ENCODE measurements around the gene CGAS.

CGAS gene

GRCh38 chr6:73418081-73418741, 33.9 kb downstream of the CGAS start:
- TF ChIP-seq MAX (IDR thresholded peaks at IDR 0.05; ENCODE audit: low read depth, low read length): no peak
- TF ChIP-seq POLR2A (IDR thresholded peaks at IDR 0.05; ENCODE audit: extremely low read depth, insufficient read length): no peak
- no peak for TF ChIP-seq CTCF (IDR thresholded peaks at IDR 0.05; ENCODE audit: low read depth, low read length)
- TF ChIP-seq MYC (IDR thresholded peaks at IDR 0.05; ENCODE audit: low read depth, low read length): no peak
- H3K4me3 ChIP-seq (ENCODE audit: low read depth, low read length): no peak overlapping the region
- DNase-seq (ENCODE audit: low read depth): no peak

- TF ChIP-seq POLR2A (IDR thresholded peaks at IDR 0.05; ENCODE audit: extremely low read depth, insufficient read length) (no peak), CTCF (IDR thresholded peaks at IDR 0.05; ENCODE audit: low read depth, low read length) (no peak), MAX (IDR thresholded peaks at IDR 0.05; ENCODE audit: low read depth, low read length) (no peak), MYC (IDR thresholded peaks at IDR 0.05; ENCODE audit: low read depth, low read length) (no peak)
Measured at GRCh38 chr6:73413102-73413501, 39.0 kb downstream of the CGAS start.

GRCh38 chr6:73409395-73409794, 42.7 kb downstream of the CGAS start:
- TF ChIP-seq MYC (IDR thresholded peaks at IDR 0.05; ENCODE audit: low read depth, low read length): no peak
- TF ChIP-seq CTCF (IDR thresholded peaks at IDR 0.05; ENCODE audit: low read depth, low read length): no peak
- TF ChIP-seq MAX (IDR thresholded peaks at IDR 0.05; ENCODE audit: low read depth, low read length): no peak
- no peak for TF ChIP-seq POLR2A (IDR thresholded peaks at IDR 0.05; ENCODE audit: extremely low read depth, insufficient read length)
- no peak for DNase-seq (ENCODE audit: low read depth)
- H3K4me3 ChIP-seq (ENCODE audit: low read depth, low read length): no peak overlapping the region

More at GRCh38 chr6:73413102-73413501, 39.0 kb downstream of the CGAS start:
- no peak overlapping the region for H3K4me3 ChIP-seq (ENCODE audit: low read depth, low read length)
- DNase-seq (ENCODE audit: low read depth): no peak

- no peak for DNase-seq (ENCODE audit: low read depth)
- H3K4me3 ChIP-seq (ENCODE audit: low read depth, low read length): no peak overlapping the region
- no peak for TF ChIP-seq MYC (IDR thresholded peaks at IDR 0.05; ENCODE audit: low read depth, low read length)
- TF ChIP-seq MAX (IDR thresholded peaks at IDR 0.05; ENCODE audit: low read depth, low read length): no peak
Measured at GRCh38 chr6:73400656-73401055, 51.4 kb downstream of the CGAS start.

GRCh38 chr6:73395875-73396274, 56.2 kb downstream of the CGAS start:
- no peak overlapping the region for H3K4me3 ChIP-seq (ENCODE audit: low read depth, low read length)
- no peak for DNase-seq (ENCODE audit: low read depth)
- TF ChIP-seq POLR2A (IDR thresholded peaks at IDR 0.05; ENCODE audit: extremely low read depth, insufficient read length) (no peak), MYC (IDR thresholded peaks at IDR 0.05; ENCODE audit: low read depth, low read length) (no peak), CTCF (IDR thresholded peaks at IDR 0.05; ENCODE audit: low read depth, low read length) (no peak), MAX (IDR thresholded peaks at IDR 0.05; ENCODE audit: low read depth, low read length) (no peak)

GRCh38 chr6:73394577-73395354, 57.3 kb downstream of the CGAS start, which contains the start of gene DDX43:
Gene DDX43, plus strand, starts transcription at chr6:73394828. Its CDS starts 78 bp downstream, at chr6:73394906.
- no peak for DNase-seq (ENCODE audit: low read depth)
- no peak for TF ChIP-seq POLR2A (IDR thresholded peaks at IDR 0.05; ENCODE audit: extremely low read depth, insufficient read length)
- no peak for TF ChIP-seq MAX (IDR thresholded peaks at IDR 0.05; ENCODE audit: low read depth, low read length)
- no peak within 1 kb of the TSS for H3K4me3 ChIP-seq (ENCODE audit: low read depth, low read length)

Measured in NB4 (cell line).